HG02588 (cell line): ENCODE measurements around the gene ASB13.
"Not testable (repeated sequence)": the region's sequence is repeated elsewhere in the genome, so short reads cannot be mapped to it uniquely, and the experiment has no call there.

Experiments used
- ATAC-seq: cut with Tn5 transposase; IDR thresholded peaks from one replicate; pipeline ENCODE4 v1.9.1; 2021; ENCODE audit warnings: mild to moderate bottlenecking, moderate library complexity; ENCODE audit not compliant: unreplicated experiment

The ASB13 gene

GRCh38 chr10:5627486-5628044 lies 38.8 kb downstream of the ASB13 start:
- ATAC-seq = no peak

DNA sequence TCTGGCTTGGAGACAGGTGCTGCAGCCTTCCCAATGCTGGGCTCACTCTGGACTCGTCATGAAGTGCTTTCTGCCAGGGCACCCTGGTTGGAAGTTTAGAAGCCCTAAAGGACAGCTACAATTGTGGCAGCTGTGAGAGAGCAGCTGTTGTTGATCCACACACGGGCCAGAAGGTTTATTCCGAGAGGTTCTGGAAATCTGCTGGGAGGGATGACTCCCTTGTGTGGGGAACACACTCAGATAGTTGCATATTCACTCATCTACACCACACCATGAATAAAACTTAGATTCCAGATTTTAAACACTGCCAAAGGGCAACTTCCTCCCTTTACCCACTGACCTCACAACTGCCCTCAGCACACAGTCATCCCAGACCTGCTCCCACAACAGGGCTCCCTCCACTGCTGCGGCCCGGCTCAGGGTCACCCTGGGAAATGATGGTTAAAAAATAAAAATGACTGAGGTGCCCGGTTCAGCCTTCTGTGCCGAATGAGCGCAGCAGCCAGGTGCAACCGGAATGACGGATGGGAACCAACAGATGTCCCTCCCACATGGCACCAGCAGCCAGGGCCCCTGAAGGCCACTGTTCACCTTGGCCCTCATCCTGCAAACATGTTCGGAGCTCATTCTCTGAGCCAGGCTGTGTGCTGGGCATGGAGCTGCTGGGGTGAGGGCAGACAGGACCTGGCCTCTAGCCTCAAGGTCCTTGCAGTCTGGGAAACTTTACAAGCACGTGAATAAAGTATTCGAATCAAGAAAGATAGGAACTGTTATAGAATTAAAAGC lies 40.2 kb downstream of the ASB13 start:
- no peak for ATAC-seq

DNA sequence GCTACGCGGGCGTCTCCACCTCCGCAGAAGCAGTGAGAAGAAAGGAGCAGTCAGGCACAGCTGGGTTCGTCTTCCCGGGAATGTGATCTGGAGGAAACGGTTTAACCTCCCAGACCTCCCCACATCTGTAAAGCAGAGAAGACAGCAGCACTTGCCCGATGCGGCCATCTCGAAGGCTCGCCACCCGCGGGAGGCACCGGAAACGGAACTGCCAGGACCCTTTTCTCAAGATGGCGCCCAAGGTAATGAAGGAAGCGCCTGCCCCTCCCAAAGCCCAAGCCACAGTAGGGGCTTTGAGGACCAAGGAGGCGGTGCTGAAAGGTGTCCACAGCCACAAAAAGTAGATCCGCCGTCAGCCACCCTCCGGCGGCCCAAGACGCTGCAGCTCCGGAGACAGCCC lies 41.7 kb downstream of the ASB13 start:
- ATAC-seq = no peak

GRCh38 chr10:5623081-5623748 lies 43.2 kb downstream of the ASB13 start:
- peak; percentile 90 for ATAC-seq

DNA sequence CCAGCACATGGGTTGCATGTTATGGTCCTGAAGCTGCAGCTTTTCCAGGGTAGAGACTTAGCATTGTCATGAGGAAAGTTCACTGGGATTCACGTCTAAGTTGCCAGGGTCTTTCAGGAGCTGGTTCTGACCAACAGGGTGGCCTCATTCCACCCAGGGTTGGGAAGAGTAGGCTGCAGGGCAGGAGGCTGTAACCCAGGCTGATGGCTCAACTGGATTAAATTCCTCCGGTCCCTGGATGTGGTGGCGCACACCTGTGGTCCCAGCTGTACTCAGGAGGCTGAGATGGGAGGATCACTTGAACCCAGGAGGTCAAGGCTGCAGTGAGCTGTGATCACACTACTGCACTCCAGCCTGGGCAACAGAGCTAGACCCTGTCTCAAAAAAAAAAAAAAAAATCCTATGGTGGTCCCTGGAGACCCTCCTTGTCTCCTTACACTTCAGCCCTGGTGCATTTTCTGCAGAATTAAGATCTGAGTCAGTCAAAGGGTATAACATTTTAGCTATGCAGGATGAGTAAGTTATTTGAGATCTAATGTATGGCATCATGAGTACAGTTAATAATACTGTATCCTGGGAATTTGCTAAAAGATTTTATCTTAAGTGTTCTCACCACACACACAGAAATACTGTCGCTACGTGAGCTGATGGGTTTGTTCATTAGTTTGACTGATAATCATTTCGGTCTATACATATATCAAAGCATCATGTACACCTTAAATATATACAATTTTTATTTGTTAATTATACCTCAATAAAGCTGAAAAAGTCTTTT lies 44.0 kb downstream of the ASB13 start:
- no peak for ATAC-seq

- not testable (repeated sequence) for ATAC-seq
Measured at GRCh38 chr10:5621371-5621770, 45.0 kb downstream of the ASB13 start.

DNA sequence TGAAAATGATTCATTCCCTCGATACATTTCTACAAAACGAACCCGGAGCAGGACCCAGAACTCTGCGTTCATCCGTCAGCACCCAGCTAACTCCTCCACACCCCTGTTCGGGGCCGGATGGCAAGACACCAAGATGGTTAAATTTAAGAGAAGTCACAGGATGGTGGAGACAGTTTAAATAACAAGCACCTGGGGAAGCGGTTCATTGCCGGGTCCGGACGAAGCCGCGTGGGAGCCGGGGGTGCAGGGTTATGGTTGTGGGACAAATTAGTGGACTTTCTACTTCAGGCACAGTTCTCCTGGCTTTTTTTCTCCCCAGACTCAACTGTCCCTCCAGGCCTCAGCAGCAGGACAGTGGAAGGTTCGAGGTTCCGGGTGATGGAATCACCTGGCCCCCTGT lies 45.4 kb downstream of the ASB13 start:
- no peak for ATAC-seq

DNA sequence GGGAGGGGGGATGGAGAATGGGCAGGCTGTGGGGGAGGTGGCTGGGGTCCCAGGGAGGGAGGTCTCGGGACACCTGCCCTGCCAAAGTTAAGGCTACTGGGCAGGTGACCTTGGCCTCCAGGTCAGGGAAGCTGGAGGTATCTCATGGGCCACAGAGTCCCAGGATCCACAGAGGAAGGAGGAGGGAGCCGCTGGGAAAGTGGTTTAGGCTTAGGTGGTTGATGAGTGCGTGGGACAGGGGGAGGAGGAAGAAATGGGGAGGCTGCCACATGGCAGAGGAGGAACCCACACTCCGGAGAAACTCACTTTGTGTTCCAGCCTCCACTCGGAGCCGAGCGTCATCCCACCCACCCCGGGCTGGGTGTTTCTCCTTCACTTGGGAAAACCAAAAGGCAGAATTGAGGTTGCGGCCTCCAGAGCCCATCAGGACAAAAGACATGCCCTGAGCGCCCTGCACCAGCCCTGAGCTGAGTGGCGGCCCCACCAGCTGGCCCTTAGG lies 46.1 kb downstream of the ASB13 start:
- no peak for ATAC-seq

- ATAC-seq = no peak
Measured at GRCh38 chr10:5619362-5620211, 46.8 kb downstream of the ASB13 start.

- no peak for ATAC-seq
Measured at GRCh38 chr10:5618829-5619228, 47.6 kb downstream of the ASB13 start.

DNA sequence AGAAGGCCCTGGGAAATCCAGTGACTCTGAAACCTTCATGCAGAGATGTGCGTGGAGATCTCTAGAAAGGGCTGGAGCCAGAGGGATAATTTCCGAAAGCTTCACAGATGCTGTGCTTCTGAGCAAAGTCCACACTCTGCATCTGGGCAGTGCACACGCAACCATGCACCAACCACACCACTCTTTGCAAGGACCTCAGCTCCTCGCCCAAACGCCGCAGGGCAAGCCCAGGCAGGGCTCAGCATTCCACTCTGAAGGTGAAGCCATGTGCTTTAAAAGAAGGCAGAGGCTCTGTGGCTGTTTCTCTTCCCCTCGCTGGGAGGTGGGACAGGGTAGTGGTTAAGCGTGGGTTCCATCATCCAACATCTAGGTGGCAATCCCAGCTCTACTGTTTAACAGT lies 48.4 kb downstream of the ASB13 start:
- ATAC-seq = no peak

DNA sequence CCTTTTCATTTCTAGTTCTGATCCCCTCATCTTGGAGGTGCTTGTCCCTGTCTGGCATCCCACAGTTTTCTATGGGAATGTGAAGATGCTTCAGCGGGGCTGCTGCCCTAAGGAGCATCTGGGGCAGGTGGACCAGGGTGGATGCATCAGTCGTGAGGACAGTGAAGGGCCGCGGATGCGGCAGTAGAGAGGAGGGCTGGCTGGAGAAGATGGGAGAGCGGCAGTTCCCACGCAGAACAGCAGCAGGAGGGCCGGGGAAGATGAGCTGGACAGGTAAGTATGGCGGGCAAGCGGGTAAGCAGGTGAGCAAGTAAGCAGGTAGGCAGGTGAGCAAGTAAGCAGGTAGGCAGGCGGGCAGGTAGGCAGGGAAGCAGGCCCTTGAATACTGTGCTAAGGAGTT lies 48.9 kb downstream of the ASB13 start:
- ATAC-seq = no peak

GRCh38 chr10:5616836-5617235 lies 49.6 kb downstream of the ASB13 start:
- ATAC-seq = no peak

GRCh38 chr10:5616046-5616445 lies 50.3 kb downstream of the ASB13 start:
- ATAC-seq = no peak

GRCh38 chr10:5615316-5615715 lies 51.1 kb downstream of the ASB13 start:
- ATAC-seq = no peak

DNA sequence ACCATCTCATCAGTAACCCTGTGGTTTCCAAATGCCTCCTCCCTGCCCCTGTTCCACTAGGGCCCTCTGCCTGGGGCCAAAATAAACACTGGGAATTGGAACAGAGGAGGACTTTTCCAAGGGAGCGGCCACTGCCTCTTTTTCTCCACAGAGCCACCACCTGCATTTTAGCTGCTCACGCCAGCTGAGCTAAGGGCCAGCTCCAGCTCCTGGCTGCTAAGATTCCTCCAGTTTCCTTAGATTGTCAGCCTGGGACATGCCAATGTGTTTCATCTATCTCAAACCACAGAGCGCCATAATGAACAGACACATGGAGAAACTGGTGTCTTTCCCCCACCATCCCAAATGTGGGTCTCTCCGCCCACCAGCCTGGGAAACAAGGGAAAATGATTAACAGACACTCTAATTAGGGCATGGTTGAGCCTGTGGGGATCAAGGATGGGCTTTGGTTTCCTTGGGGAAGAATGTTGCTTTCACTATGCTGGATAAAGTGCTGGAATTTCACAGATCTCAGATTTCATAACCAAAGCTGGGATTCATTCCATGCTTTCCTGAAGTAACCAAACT lies 52.2 kb downstream of the ASB13 start:
- no peak for ATAC-seq

DNA sequence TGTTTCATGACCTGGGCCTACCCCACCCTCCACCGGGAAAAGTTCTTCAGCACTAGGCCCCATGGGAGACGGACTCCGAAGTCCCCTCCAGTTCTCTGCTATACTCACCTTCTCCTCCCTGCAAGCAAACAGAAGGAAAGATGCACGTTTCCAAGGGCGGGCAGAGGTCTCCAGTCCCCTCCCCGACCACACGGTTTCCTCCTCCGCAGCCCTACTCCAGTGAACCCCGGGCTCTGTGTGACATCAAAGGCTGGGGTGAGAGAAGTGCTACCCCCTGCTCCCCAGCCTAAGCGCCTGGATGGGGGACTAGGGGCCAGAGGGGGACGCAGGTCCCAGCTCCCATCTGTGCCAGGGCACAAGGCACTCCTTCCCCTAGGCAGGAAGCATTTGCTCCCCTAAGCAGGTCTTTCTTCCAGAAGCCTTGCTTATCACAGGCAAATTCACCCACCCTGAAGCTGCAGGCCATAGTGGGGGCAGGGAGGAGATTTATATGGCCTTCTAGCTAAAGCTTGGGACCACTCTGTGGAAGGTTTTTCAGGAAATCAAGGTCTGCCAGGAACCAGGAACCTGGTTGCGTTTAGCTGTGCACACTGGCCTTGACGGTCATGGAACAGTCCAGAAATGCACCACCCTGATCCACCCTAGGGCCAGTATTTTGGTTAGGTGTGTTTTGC lies 52.8 kb downstream of the ASB13 start:
- ATAC-seq = no peak

- no peak for ATAC-seq
Measured at GRCh38 chr10:5611899-5612680, 54.3 kb downstream of the ASB13 start.
